DMS79 (cell line): ENCODE data around the gene LYPD8.

Experiments used
- DNase-seq: peaks from one replicate; lab custom pipeline; 2025; lab: John Stamatoyannopoulos, UW

LYPD8 gene

GRCh38 chr1:248697907-248698306 lies 57.7 kb downstream of the LYPD8 start:
- no peak for DNase-seq

- no peak for DNase-seq
Observed at GRCh38 chr1:248696774-248697173, 58.8 kb downstream of the LYPD8 start.

GRCh38 chr1:248696261-248696660 lies 59.3 kb downstream of the LYPD8 start:
- DNase-seq: no peak

GRCh38 chr1:248695451-248696132 lies 60.0 kb downstream of the LYPD8 start:
- DNase-seq: no peak

- no peak for DNase-seq
Observed at GRCh38 chr1:248691567-248692155, 63.9 kb downstream of the LYPD8 start.
